ENCODE results near the gene LRP8. TPM values are rescaled to one million over a fixed set of nuclear protein-coding genes. Genes with fewer than 3 reads are reported as not detected.

Gene LRP8
- total RNA-seq (2014; rRNA removed; shearing (Covaris generic)): 7.0 and 8.0 TPM in 2 replicates

- in situ Hi-C loops (cut with HindIII; ENCODE audit: low sequenced_read_pairs): no loop called here
- DNase-seq (ENCODE audit: low spot score): peak; percentile 71
These were observed at the start of gene LRP8 for GRCh38 chr1:53328009-53328461. Gene LRP8 (minus strand): TSS chr1:53328070. CDS start chr1:53327912, 158 bp downstream.

GRCh38 chr1:53377438-53377841 lies 49.6 kb upstream of the LRP8 start:
- DNase-seq (ENCODE audit: low spot score): no peak
- in situ Hi-C loops (cut with HindIII; ENCODE audit: low sequenced_read_pairs): no loop called here

DNA sequence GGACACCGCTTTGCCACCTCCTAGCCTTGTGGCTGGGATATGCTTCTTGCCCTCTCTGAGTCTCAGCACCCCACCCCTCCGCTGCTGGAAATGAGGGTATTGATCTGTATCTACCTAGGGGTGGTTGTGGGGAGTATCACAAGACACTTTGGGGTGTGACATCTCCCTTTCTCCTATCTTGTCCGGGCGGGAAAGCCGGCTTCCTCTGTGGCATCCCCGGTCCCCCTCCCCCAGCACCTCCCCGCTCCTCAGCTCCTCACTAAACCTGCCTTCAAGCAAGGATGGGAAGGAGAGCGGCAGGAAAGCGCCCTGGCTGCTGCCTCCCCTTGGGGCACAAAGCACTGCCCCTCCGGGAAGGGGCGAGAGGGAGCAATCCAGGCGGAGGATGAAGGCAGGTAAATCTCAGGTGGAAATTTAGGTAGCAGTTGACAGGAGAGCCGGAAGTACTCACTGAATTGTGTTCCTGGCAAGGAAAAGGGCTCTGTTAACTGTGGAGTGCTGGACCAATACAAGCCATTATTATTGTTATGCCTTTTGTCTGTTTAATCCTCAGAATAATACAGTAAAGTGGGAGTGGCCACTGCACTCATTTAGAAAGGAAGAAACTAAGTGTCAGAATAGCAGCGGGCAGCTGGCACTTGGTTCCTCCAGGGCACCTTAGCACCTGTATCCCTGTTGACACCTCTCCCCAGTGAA lies 49.0 kb upstream of the LRP8 start:
- no peak for DNase-seq (ENCODE audit: low spot score)
- in situ Hi-C loops (cut with HindIII; ENCODE audit: low sequenced_read_pairs): no loop called here

DNA sequence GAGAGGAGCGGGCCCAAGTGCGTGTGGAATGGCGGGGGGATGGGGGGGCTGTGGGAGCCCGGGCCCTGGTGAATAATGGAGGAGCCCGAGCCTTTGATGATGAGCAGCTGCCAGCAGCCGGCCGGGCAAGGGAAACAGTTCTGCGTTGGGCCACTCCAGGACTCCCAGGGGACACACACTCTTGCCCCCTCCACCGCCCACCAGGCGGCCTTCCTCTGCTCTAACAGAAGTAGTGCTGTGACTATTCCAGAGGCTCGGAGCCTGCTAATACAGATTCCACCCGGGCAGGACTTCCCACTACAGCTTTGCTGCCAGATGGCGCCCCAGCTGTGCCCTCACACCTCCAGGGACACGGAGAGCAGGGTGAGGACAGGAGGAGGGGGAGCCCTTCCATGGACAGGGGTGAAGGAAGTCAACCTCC lies 48.2 kb upstream of the LRP8 start:
- no peak for DNase-seq (ENCODE audit: low spot score)
- in situ Hi-C loops (cut with HindIII; ENCODE audit: low sequenced_read_pairs): no loop called here

DNA sequence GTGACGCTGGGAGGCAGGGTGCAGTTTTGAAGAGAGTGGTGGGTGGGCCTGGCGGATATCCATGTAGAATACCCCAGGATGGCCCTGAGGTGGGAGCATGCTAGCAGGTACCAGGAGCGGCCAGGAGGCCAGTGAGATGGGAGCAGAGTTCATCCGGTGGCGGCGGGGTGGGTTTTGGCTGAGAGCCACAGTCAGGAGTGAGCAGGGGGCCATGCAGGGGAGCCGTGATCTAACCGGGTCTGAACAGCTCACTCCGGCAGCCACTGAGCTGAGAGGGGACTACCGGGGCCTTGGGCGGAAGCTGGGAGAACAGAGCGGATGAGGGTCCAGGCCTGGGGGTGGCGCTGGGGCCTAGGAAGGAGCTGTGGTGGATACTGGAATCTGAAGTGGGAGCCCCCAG lies 47.6 kb upstream of the LRP8 start:
- in situ Hi-C loops (cut with HindIII; ENCODE audit: low sequenced_read_pairs): no loop called here
- DNase-seq (ENCODE audit: low spot score): no peak

DNA sequence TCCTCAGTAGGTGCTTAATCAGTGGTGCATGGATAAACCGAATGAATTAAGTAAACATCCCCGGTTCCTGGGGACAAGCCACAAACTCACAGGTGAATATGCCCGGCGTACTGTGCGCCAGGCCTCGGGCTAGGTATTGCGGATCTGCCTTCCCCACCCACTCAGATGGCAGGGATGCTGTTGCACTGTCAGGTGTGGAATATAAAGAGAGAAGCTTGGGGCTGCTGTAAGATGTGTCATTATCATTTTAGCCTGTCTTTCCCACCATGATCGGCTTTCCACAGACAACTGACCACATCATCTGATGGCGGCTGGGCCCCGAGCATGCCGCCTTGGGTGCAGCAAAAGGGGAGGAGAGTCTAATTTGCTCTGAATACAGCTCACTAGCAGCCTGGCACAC lies 45.4 kb upstream of the LRP8 start:
- in situ Hi-C loops (cut with HindIII; ENCODE audit: low sequenced_read_pairs): no loop called here
- DNase-seq (ENCODE audit: low spot score): no peak

DNA sequence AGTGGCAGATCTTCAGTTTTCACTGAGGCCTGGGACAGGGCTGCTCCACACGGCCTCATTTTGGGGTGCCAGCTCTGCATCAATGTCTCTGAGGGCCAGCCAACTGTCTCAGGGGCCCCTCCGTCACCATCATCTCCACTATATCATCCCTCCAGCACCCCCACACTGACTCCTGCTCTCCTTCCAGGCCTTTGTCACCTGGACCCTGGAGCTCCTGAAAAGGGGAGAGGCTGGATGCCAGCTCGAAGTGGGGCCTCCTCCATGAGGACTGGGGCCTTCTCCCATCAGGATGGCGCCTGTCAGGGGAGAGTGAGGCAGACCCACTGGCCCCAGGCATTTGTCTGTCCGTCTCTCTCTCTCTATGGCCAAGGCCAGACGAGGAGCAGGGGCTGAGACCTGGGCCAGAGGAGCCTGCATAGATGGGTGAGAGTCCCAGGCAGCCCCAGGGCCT lies 44.7 kb upstream of the LRP8 start:
- in situ Hi-C loops (cut with HindIII; ENCODE audit: low sequenced_read_pairs): no loop called here

GRCh38 chr1:53371851-53372250 lies 44.0 kb upstream of the LRP8 start:
- in situ Hi-C loops (cut with HindIII; ENCODE audit: low sequenced_read_pairs): no loop called here
- DNase-seq (ENCODE audit: low spot score): no peak

More for the DNA sequence above, 44.7 kb upstream of the LRP8 start:
- DNase-seq (ENCODE audit: low spot score): no peak

DNA sequence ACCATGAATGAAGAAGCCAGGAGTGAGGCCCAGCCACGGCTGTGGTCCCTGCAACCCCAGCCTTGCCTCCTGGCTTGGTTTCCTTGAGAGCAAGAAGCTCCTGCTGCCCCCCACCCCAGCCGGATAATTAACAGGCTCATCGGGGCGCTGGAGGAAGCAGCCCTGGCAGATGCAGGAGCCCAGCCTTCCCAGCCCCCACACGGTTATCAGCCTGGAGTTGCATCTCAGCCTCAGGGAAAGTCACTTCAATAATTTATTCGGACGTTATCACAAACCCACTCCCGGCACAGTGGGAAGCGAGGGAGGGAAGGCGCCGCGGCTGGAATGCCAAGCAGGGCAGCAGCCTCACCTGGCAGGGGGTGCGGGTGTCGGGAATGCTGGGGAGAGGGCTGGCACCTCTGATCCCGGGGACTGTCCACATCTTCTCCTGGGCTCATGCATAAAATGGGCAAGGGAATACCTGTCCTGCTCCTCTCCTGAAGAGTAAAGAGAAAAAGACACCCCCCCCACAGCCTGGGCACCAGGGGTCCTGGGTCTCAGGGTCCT lies 43.3 kb upstream of the LRP8 start:
- no peak for DNase-seq (ENCODE audit: low spot score)
- in situ Hi-C loops (cut with HindIII; ENCODE audit: low sequenced_read_pairs): no loop called here

DNA sequence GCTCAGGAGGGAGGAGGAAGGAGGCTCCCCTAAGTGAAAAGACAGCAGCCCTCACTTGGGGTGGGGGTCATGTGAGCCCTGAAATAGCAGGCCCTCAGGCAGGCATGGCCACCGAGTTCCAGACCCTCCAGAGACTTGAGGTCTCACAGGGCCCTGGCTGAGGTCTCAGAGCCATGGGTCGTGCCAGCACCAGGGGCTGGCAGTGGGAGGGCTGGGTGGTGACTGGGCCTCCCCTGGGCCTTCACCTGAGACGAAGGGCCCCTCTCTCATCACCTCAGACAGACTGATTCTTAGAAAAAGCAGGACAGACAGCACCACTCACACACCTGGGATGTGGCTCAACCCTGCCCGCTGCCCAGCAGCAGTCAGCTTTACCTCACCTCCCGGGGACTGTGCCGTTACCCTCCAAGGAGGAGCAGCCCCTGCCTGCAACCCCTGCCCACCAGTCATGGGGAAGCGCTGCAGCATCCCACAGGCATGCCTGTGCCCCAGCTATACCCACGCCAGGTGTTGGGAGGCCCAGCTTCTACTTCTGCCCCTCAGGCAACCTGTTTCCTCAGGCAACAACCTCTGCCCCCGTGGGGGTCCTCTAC lies 42.6 kb upstream of the LRP8 start:
- in situ Hi-C loops (cut with HindIII; ENCODE audit: low sequenced_read_pairs): no loop called here
- DNase-seq (ENCODE audit: low spot score): no peak

GRCh38 chr1:53369761-53370160 lies 41.9 kb upstream of the LRP8 start:
- DNase-seq (ENCODE audit: low spot score): no peak
- in situ Hi-C loops (cut with HindIII; ENCODE audit: low sequenced_read_pairs): no loop called here

GRCh38 chr1:53369034-53369750 lies 41.3 kb upstream of the LRP8 start:
- DNase-seq (ENCODE audit: low spot score): no peak
- in situ Hi-C loops (cut with HindIII; ENCODE audit: low sequenced_read_pairs): no loop called here

DNA sequence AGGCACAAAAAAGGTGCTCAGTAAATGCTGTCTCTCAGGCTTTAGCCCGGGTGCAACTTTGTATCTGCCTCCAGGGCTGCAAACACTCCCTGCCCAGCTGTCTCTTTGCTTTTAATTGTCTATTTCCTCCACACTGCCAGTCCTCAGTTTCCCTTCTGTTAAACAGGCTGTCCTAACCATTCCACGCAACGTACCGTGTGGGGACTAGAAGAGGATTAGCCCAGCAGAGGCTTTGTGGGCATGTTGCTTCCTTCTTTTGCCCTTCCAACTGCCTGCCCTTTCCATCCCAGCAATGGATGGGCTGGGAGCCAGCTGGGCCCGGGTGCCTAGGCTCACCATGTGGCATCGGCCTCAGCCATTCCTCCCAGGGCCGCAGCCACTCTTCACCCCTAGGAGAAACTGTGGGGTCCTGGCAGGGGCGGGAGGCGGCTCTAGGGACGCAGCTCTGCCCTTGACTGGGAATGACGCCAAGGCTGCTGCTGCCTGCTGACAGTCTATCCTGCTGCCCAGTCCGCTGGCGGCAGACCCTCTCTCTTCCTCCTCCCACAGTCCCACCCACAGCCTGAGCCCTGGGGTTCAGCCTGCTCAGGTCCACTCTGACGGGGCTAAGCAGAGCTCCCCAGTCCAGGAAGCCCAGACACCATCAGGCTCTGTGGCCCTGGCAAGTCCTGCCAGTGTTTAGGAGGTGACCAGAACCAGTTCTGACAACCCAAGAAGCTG lies 40.6 kb upstream of the LRP8 start:
- peak; percentile 36 for DNase-seq (ENCODE audit: low spot score)

GRCh38 chr1:53367503-53368313 lies 39.8 kb upstream of the LRP8 start:
- in situ Hi-C loops (cut with HindIII; ENCODE audit: low sequenced_read_pairs): no loop called here
- DNase-seq (ENCODE audit: low spot score): no peak

More for the DNA sequence above, 40.6 kb upstream of the LRP8 start:
- in situ Hi-C loops (cut with HindIII; ENCODE audit: low sequenced_read_pairs): no loop called here

- DNase-seq (ENCODE audit: low spot score): no peak
- in situ Hi-C loops (cut with HindIII; ENCODE audit: low sequenced_read_pairs): no loop called here
These were observed 39.1 kb upstream of the LRP8 start for GRCh38 chr1:53366901-53367502.

- in situ Hi-C loops (cut with HindIII; ENCODE audit: low sequenced_read_pairs): no loop called here
These were observed 37.7 kb upstream of the LRP8 start for GRCh38 chr1:53365437-53366063.

GRCh38 chr1:53362851-53363642 lies 35.2 kb upstream of the LRP8 start:
- in situ Hi-C loops (cut with HindIII; ENCODE audit: low sequenced_read_pairs): no loop called here
- no peak for DNase-seq (ENCODE audit: low spot score)

More at GRCh38 chr1:53365437-53366063, 37.7 kb upstream of the LRP8 start:
- no peak for DNase-seq (ENCODE audit: low spot score)
